Measurements from ENCODE around the gene SUMF1. TPM values are rescaled to one million over a fixed set of nuclear protein-coding genes. Genes with fewer than 3 reads are reported as not detected.

The SUMF1 gene
- total RNA-seq, 2 donors from 2014 or later, result 18.4 to 18.6 TPM

GRCh38 chr3:4398120-4398940, 68.7 kb downstream of the SUMF1 start:
- Histone ChIP-seq H3K4me1 (ENCODE audit: control insufficient read depth, insufficient read depth, low read length) (no peaks in the 10 kb centered on the region), H3K9me3 (ENCODE audit: control insufficient read depth, low read length) (no peaks in the 10 kb centered on the region), H3K27ac (ENCODE audit: low read depth, low read length) (no peak overlapping the region), H3K36me3 (ENCODE audit: control insufficient read depth, insufficient read depth, low read length) (no peaks in the 10 kb centered on the region), H3K27me3 (ENCODE audit: control insufficient read depth, insufficient read depth, low read length, poor library complexity, severe bottlenecking) (no peaks in the 10 kb centered on the region), H3K9ac (ENCODE audit: extremely low read depth, low read length, poor library complexity, severe bottlenecking) (no peak overlapping the region), H3K4me3 (ENCODE audit: low read length) (no peak overlapping the region)
- no peak for DNase-seq
- Mint-ChIP-seq H3K4me3 (no peak overlapping the region), H3K9me3 (no peaks in the 10 kb centered on the region), H3K4me1 (peaks cover 4% of the 10 kb centered on the region), H3K27me3 (ENCODE audit: insufficient read depth) (no peaks in the 10 kb centered on the region), H3K36me3 (ENCODE audit: low read depth) (peaks cover 4% of the 10 kb centered on the region), H3K27ac (no peak overlapping the region)
- 98 to 100% methylated on average over 1 to 3 of the region's 4 CpGs for WGBS, 2 experiments (ENCODE audit: insufficient coverage in 1 of 2, insufficient read length in 1 of 2)
- no peak for TF ChIP-seq CTCF (conservative IDR thresholded peaks at IDR 0.05)

GRCh38 chr3:4397466-4397865, 69.6 kb downstream of the SUMF1 start:
- no peak for TF ChIP-seq CTCF (conservative IDR thresholded peaks at IDR 0.05)
- H3K4me1 Mint-ChIP-seq, result peaks cover 4% of the 10 kb centered on the region
- H3K27ac ChIP-seq (ENCODE audit: low read depth, low read length), result no peak overlapping the region
- WGBS, 2 experiments (ENCODE audit: insufficient coverage in 1 of 2, insufficient read length in 1 of 2), result 80 to 88% methylated on average over 1 of the region's 1 CpG
- no peak overlapping the region for H3K9ac ChIP-seq (ENCODE audit: extremely low read depth, low read length, poor library complexity, severe bottlenecking)
- H3K9me3 ChIP-seq (ENCODE audit: control insufficient read depth, low read length), result no peaks in the 10 kb centered on the region
- no peaks in the 10 kb centered on the region for H3K27me3 Mint-ChIP-seq (ENCODE audit: insufficient read depth)
- no peak overlapping the region for H3K4me3 ChIP-seq (ENCODE audit: low read length)
- no peak overlapping the region for H3K27ac Mint-ChIP-seq
- no peaks in the 10 kb centered on the region for H3K4me1 ChIP-seq (ENCODE audit: control insufficient read depth, insufficient read depth, low read length)
- no peak for DNase-seq
- no peaks in the 10 kb centered on the region for H3K36me3 ChIP-seq (ENCODE audit: control insufficient read depth, insufficient read depth, low read length)
- H3K4me3 Mint-ChIP-seq, result no peak overlapping the region
- H3K9me3 Mint-ChIP-seq, result no peaks in the 10 kb centered on the region
- H3K36me3 Mint-ChIP-seq (ENCODE audit: low read depth), result peaks cover 7% of the 10 kb centered on the region
- H3K27me3 ChIP-seq (ENCODE audit: control insufficient read depth, insufficient read depth, low read length, poor library complexity, severe bottlenecking), result no peaks in the 10 kb centered on the region

GRCh38 chr3:4396542-4396941, 70.5 kb downstream of the SUMF1 start:
- no peak for TF ChIP-seq CTCF (conservative IDR thresholded peaks at IDR 0.05)
- Mint-ChIP-seq H3K27ac (no peak overlapping the region), H3K27me3 (ENCODE audit: insufficient read depth) (no peaks in the 10 kb centered on the region), H3K4me1 (peaks cover 4% of the 10 kb centered on the region), H3K36me3 (ENCODE audit: low read depth) (peaks cover 7% of the 10 kb centered on the region), H3K9me3 (no peaks in the 10 kb centered on the region), H3K4me3 (no peak overlapping the region)
- H3K9ac ChIP-seq (ENCODE audit: extremely low read depth, low read length, poor library complexity, severe bottlenecking), result no peak overlapping the region
- WGBS, 2 experiments (ENCODE audit: insufficient coverage in 1 of 2, insufficient read length in 1 of 2), result 77% methylated on average over 1 of the region's 1 CpG; no CpG with 5 or more reads in 1 of the 2 experiments
- no peaks in the 10 kb centered on the region for H3K36me3 ChIP-seq (ENCODE audit: control insufficient read depth, insufficient read depth, low read length)
- H3K4me1 ChIP-seq (ENCODE audit: control insufficient read depth, insufficient read depth, low read length), result no peaks in the 10 kb centered on the region
- no peaks in the 10 kb centered on the region for H3K27me3 ChIP-seq (ENCODE audit: control insufficient read depth, insufficient read depth, low read length, poor library complexity, severe bottlenecking)
- no peak overlapping the region for H3K27ac ChIP-seq (ENCODE audit: low read depth, low read length)
- no peak overlapping the region for H3K4me3 ChIP-seq (ENCODE audit: low read length)
- DNase-seq, result no peak
- H3K9me3 ChIP-seq (ENCODE audit: control insufficient read depth, low read length), result no peaks in the 10 kb centered on the region

Data from endodermal cell (in vitro differentiated cells).